K562 (cell line): ENCODE data around the gene CTSW. TPM values are rescaled to one million over a fixed set of nuclear protein-coding genes. Genes with fewer than 3 reads are reported as not detected.

Source experiments
- KDM2B ChIP-seq: fragments of 250-450 bp; sonication (Bioruptor Pico); IDR thresholded peaks from 2 replicates; pipeline ENCODE4 v1.8.0; 2021; ENCODE audit warnings: mild to moderate bottlenecking, moderate library complexity
- KDM5B ChIP-seq: fragments of 200-600 bp; sonication (generic); IDR thresholded peaks from 2 replicates; pipeline ENCODE4 v1.6.1; 2012; ENCODE audit warnings: low read depth, mild to moderate bottlenecking, moderate library complexity, low read length, control low read depth, inconsistent platforms; ENCODE audit not compliant: insufficient replicate concordance
- MAZ ChIP-seq, 2 experiments: fragments of 450-650 bp in 1 of 2; sonication (generic) in 1 of 2; formaldehyde crosslinking; IDR thresholded peaks in 1 of 2; conservative IDR thresholded peaks in 1 of 2; 2 replicates each; pipeline versions ENCODE4 v1.4.0 to v1.5.0; 2020; ENCODE audit warnings: mild to moderate bottlenecking in 1 of 2, missing genetic modification reagents in 1 of 2
- NBN ChIP-seq: fragments of 450-650 bp; IDR thresholded peaks from 2 replicates; pipeline ENCODE4 v1.6.1; 2016; ENCODE audit warnings: low read depth, mild to moderate bottlenecking
- NEUROD1 ChIP-seq: fragments of 150-350 bp; IDR thresholded peaks from 2 replicates; pipeline ENCODE4 v1.6.1; 2014; ENCODE audit warnings: borderline replicate concordance, low read length, low read depth; ENCODE audit not compliant: partially characterized antibody
- NRF1 ChIP-seq, 2 experiments: fragments of 450-650 bp; IDR thresholded peaks in 1 of 2; conservative IDR thresholded peaks in 1 of 2; 2 replicates each; pipeline ENCODE4 v1.6.1; 2014; ENCODE audit warnings: mild to moderate bottlenecking in 2 of 2
- PHF8 ChIP-seq: fragments of 200-600 bp; sonication (generic); IDR thresholded peaks from 2 replicates; pipeline ENCODE4 v1.6.1; 2012; ENCODE audit warnings: mixed run types, mild to moderate bottlenecking, inconsistent platforms, low read length, moderate library complexity, borderline replicate concordance
- POLR2A ChIP-seq: fragments of 450-650 bp; conservative IDR thresholded peaks from 2 replicates; pipeline ENCODE4 v1.6.1; 2016
- PRPF4 ChIP-seq: fragments of 200-400 bp; formaldehyde crosslinking; IDR thresholded peaks from one replicate; pipeline ENCODE4 v1.6.1; 2017; ENCODE audit warnings: low read length, low read depth, mild to moderate bottlenecking; ENCODE audit not compliant: insufficient read depth, poor library complexity, severe bottlenecking
- SIN3A ChIP-seq, 2 experiments: fragments of 150-350 bp in 1 of 2; IDR thresholded peaks; 2 replicates each; pipeline ENCODE4 v1.6.1; 2011 to 2016; ENCODE audit warnings: borderline replicate concordance in 2 of 2, low read depth in 2 of 2, low read length in 2 of 2, mild to moderate bottlenecking in 2 of 2, moderate library complexity in 2 of 2; ENCODE audit not compliant: control insufficient read depth in 1 of 2
- SRF ChIP-seq, 2 experiments: fragments of 250-450, 450-650 bp in 1 of 2; sonication (Bioruptor Pico) in 1 of 2; sonication (generic) in 1 of 2; formaldehyde crosslinking; IDR thresholded peaks; 2 replicates each; pipeline versions ENCODE4 v1.5.0 to v1.5.1; 2020 to 2022; ENCODE audit warnings: mild to moderate bottlenecking in 1 of 2, missing genetic modification reagents in 1 of 2
- TAF1 ChIP-seq: IDR thresholded peaks from 2 replicates; pipeline ENCODE4 v1.6.1; 2011; ENCODE audit warnings: mild to moderate bottlenecking, low read length, moderate library complexity; ENCODE audit not compliant: insufficient read depth, control insufficient read depth, severe bottlenecking; ENCODE audit errors: extremely low read depth
- TAF9B ChIP-seq: fragments of 450-650 bp; IDR thresholded peaks from 2 replicates; pipeline ENCODE4 v1.6.1; 2018; ENCODE audit warnings: mild to moderate bottlenecking; ENCODE audit not compliant: partially characterized antibody
- TEAD2 ChIP-seq: fragments of 450-650 bp; IDR thresholded peaks from 2 replicates; pipeline ENCODE4 v1.6.1; 2016; ENCODE audit warnings: missing genetic modification characterization, control low read depth, missing compliant biosample characterization
- ZNF239 ChIP-seq: fragments of 250-450 bp; sonication (Bioruptor Pico); IDR thresholded peaks from 2 replicates; pipeline ENCODE4 v1.4.0; 2020; ENCODE audit warnings: mild to moderate bottlenecking
- polyA plus RNA-seq, 8 experiments: library from polyadenylated mRNA; depleted of rRNA in 4 of 8; stranded (reverse) in 5 of 8; unstranded in 3 of 8; fragments of >200 nt; fragmentation: Nextera tagmentation in 2 of 8; fragmentation: Illumina TruSeq in 1 of 8; extraction: Ambion mirVana in 2 of 8; extraction: Trizol in 1 of 8; gene quantifications; 2 replicates each; pipeline versions ENCODE4 v1.2.1 to v1.2.3, GENCODE V29; 2011 to 2014; ENCODE audit warnings: inconsistent platforms in 1 of 8, missing spikeins in 1 of 8
- total RNA-seq, 7 experiments: library from RNA; depleted of rRNA in 6 of 7; stranded (reverse); fragments of >200 nt in 6 of 7; fragmentation: Illumina TruSeq in 2 of 7; extraction: Trizol in 2 of 7; gene quantifications; 2 replicates each; pipeline versions ENCODE4 v1.2.1 to v1.2.3, GENCODE V29; 2011 to 2021; ENCODE audit warnings: low replicate concordance in 1 of 7
- TF ChIP-seq, protein P1 (sequence below): fragments of 200-800 bp; sonication (Bioruptor generic); IDR thresholded peaks from 2 replicates; pipeline ENCODE4 v1.6.1; 2017; ENCODE audit warnings: missing genetic modification characterization, missing compliant biosample characterization
- TF ChIP-seq, protein P2 (sequence below), 2 experiments: IDR thresholded peaks; 2 replicates each; pipeline ENCODE4 v1.6.1; 2011; ENCODE audit warnings: borderline replicate concordance in 1 of 2, control low read depth in 1 of 2, low read depth in 1 of 2, low read length in 1 of 2, mild to moderate bottlenecking in 1 of 2, mixed read lengths in 1 of 2, moderate library complexity in 1 of 2; ENCODE audit not compliant: insufficient read depth in 1 of 2, insufficient read length in 1 of 2, poor library complexity in 1 of 2, severe bottlenecking in 1 of 2; ENCODE audit errors: extremely low read depth in 1 of 2
- TF ChIP-seq, protein P3 (sequence below), 2 experiments: IDR thresholded peaks; 2 replicates each; pipeline ENCODE4 v1.6.1; 2012; ENCODE audit warnings: improper control_type of control experiment in 2 of 2, low read depth in 2 of 2, low read length in 2 of 2, borderline replicate concordance in 1 of 2
- TF ChIP-seq, protein P4 (sequence below): sonication (generic); formaldehyde crosslinking; IDR thresholded peaks from 2 replicates; pipeline ENCODE4 v1.8.0; 2022; ENCODE audit warnings: missing genetic modification reagents, mild to moderate bottlenecking, moderate library complexity, borderline replicate concordance

CTSW gene
- total and polyA plus RNA-seq, 9 of the 15 experiments (the other 6 are each of a cell fraction or from before 2014, with no cell fraction given), result 0.04 TPM; not detected in 8

DNA sequence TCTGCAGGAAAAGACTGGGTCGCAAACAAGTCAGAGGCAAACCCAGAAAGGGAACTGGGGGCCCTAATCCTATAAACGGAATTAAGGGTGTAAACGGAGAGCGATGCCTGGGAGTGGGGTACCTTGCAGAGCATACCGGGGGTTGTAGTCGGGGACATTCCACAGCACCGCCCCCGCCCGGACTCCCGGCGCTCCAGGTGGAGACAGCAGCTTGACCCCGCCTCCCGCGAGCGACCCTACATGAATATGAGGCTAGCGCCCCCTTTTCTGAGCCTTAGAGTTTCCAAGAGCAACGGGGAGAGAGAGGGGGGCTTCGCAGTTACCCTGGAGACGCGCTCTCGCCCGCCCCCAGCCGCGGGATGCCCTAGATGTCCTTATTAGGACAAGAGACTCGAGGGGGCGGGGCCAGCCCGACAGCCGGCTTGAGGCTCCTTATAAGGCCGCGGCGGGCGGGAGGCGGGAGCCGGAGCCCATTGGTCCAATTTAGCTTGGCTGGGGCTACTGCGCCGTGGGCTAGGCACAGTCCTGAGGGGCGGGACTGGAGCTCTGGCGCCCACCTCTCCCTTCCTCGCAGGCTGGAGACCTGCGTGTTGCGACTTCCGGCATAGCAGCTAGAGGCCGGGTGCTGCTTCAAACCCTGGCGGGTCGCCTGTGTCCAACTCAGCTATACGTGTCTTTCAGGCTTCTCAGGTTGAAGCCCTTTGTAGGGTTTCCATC lies 20.4 kb upstream of the CTSW start (continued):
- TF ChIP-seq, protein P1, sequence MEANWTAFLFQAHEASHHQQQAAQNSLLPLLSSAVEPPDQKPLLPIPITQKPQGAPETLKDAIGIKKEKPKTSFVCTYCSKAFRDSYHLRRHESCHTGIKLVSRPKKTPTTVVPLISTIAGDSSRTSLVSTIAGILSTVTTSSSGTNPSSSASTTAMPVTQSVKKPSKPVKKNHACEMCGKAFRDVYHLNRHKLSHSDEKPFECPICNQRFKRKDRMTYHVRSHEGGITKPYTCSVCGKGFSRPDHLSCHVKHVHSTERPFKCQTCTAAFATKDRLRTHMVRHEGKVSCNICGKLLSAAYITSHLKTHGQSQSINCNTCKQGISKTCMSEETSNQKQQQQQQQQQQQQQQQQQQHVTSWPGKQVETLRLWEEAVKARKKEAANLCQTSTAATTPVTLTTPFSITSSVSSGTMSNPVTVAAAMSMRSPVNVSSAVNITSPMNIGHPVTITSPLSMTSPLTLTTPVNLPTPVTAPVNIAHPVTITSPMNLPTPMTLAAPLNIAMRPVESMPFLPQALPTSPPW (CRISPR knock-in tag), result peak; percentile 99
- TF ChIP-seq PHF8 (peak; percentile 53; the same call in 1 of the 2 replicates), NEUROD1 (peak; percentile 67), SRF (CRISPR knock-in tag; IDR thresholded peaks at IDR 0.05) (peak; percentile 99 to 100), TAF9B (peak; percentile 68), TEAD2 (tag) (0 out of 2 replicates have a peak, but pooled peaks have one; percentile 9), KDM2B (CRISPR knock-in tag) (no peak), POLR2A (peak; percentile 98), TAF1 (peak; percentile 94), NBN (peak; percentile 15), MAZ (CRISPR knock-in tag; conservative IDR thresholded peaks at IDR 0.05 in 1 of 2, IDR thresholded peaks at IDR 0.05 in 1 of 2) (peak; percentile 55 to 89; a peak in 3 of 4 replicates), ZNF239 (peak; percentile 56), KDM5B (peak; percentile 62), SIN3A (IDR thresholded peaks at IDR 0.05; ENCODE audit: borderline replicate concordance in 2 of 2, control insufficient read depth in 1 of 2, low read depth in 2 of 2, low read length in 2 of 2) (peak in 1 of 2 experiments; percentile 63; a peak in 1 of 4 replicates), NRF1 (conservative IDR thresholded peaks at IDR 0.05 in 1 of 2, IDR thresholded peaks at IDR 0.05 in 1 of 2) (peak; percentile 85 to 86), PRPF4 (peak; percentile 61)
- TF ChIP-seq, protein P2, sequence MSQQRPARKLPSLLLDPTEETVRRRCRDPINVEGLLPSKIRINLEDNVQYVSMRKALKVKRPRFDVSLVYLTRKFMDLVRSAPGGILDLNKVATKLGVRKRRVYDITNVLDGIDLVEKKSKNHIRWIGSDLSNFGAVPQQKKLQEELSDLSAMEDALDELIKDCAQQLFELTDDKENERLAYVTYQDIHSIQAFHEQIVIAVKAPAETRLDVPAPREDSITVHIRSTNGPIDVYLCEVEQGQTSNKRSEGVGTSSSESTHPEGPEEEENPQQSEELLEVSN (IDR thresholded peaks at IDR 0.05; ENCODE audit: borderline replicate concordance in 1 of 2, extremely low read depth in 1 of 2, insufficient read depth in 1 of 2, insufficient read length in 1 of 2, low read depth in 1 of 2, low read length in 1 of 2, poor library complexity in 1 of 2, severe bottlenecking in 1 of 2), result peak; percentile 34 to 65
- TF ChIP-seq, protein P3, sequence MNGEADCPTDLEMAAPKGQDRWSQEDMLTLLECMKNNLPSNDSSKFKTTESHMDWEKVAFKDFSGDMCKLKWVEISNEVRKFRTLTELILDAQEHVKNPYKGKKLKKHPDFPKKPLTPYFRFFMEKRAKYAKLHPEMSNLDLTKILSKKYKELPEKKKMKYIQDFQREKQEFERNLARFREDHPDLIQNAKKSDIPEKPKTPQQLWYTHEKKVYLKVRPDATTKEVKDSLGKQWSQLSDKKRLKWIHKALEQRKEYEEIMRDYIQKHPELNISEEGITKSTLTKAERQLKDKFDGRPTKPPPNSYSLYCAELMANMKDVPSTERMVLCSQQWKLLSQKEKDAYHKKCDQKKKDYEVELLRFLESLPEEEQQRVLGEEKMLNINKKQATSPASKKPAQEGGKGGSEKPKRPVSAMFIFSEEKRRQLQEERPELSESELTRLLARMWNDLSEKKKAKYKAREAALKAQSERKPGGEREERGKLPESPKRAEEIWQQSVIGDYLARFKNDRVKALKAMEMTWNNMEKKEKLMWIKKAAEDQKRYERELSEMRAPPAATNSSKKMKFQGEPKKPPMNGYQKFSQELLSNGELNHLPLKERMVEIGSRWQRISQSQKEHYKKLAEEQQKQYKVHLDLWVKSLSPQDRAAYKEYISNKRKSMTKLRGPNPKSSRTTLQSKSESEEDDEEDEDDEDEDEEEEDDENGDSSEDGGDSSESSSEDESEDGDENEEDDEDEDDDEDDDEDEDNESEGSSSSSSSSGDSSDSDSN (IDR thresholded peaks at IDR 0.05; ENCODE audit: borderline replicate concordance in 1 of 2, low read depth in 2 of 2, low read length in 2 of 2), result no peak
- TF ChIP-seq, protein P4, sequence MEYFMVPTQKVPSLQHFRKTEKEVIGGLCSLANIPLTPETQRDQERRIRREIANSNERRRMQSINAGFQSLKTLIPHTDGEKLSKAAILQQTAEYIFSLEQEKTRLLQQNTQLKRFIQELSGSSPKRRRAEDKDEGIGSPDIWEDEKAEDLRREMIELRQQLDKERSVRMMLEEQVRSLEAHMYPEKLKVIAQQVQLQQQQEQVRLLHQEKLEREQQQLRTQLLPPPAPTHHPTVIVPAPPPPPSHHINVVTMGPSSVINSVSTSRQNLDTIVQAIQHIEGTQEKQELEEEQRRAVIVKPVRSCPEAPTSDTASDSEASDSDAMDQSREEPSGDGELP, result peak; percentile 79
